NB4 (cell line): ENCODE data around the gene IL6ST.
A peak's percentile ranks its signal among the peaks of the same experiment; 100 is the strongest.

ENCODE experiments used
- DNase-seq: peaks from one replicate; pipeline ENCODE4 v3.0.0; 2010; ENCODE audit warnings: low read depth
- H3K4me3 ChIP-seq: one replicate; pipeline ENCODE4 v1.5.1; 2011; ENCODE audit warnings: mild to moderate bottlenecking, low read depth, low read length, moderate library complexity
- MYC ChIP-seq: IDR thresholded peaks from 2 replicates; pipeline ENCODE4 v1.6.1; 2011; ENCODE audit warnings: low read depth, low read length
- POLR2A ChIP-seq: IDR thresholded peaks from 2 replicates; pipeline ENCODE4 v1.6.1; 2011; ENCODE audit warnings: mild to moderate bottlenecking; ENCODE audit not compliant: insufficient read length; ENCODE audit errors: extremely low read depth
- TF ChIP-seq, protein P1 (sequence below): IDR thresholded peaks from one replicate; pipeline ENCODE4 v1.5.1; 2012; ENCODE audit warnings: low read depth, low read length
- TF ChIP-seq, protein P2 (sequence below): IDR thresholded peaks from 2 replicates; pipeline ENCODE4 v1.6.1; 2011; ENCODE audit warnings: low read depth, low read length

The IL6ST gene

DNA sequence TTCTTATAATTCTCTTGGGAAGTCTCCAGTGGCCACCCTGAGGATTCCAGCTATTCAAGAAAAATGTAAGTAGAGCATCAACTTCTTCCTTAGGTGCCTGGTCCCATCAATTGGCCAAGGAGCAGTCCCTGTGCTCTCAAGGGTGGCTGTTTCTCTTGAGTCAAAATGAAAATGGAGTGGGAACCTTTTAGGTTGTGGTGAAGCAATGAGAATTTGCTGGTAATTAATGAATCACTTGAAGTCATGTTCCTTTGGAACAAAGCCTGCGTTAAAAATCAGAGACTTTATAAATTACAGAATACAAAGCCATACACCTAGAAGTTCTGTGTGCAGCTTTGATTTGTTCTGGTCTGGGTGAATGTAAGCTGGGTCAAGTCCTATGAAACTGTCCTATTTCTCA, 94.7 kb downstream of the IL6ST start:
- DNase-seq = no peak
- TF ChIP-seq POLR2A (no peak), MYC (no peak)
- TF ChIP-seq, protein P1, sequence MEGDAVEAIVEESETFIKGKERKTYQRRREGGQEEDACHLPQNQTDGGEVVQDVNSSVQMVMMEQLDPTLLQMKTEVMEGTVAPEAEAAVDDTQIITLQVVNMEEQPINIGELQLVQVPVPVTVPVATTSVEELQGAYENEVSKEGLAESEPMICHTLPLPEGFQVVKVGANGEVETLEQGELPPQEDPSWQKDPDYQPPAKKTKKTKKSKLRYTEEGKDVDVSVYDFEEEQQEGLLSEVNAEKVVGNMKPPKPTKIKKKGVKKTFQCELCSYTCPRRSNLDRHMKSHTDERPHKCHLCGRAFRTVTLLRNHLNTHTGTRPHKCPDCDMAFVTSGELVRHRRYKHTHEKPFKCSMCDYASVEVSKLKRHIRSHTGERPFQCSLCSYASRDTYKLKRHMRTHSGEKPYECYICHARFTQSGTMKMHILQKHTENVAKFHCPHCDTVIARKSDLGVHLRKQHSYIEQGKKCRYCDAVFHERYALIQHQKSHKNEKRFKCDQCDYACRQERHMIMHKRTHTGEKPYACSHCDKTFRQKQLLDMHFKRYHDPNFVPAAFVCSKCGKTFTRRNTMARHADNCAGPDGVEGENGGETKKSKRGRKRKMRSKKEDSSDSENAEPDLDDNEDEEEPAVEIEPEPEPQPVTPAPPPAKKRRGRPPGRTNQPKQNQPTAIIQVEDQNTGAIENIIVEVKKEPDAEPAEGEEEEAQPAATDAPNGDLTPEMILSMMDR = no peak
- TF ChIP-seq, protein P2, sequence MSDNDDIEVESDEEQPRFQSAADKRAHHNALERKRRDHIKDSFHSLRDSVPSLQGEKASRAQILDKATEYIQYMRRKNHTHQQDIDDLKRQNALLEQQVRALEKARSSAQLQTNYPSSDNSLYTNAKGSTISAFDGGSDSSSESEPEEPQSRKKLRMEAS = no peak

DNA sequence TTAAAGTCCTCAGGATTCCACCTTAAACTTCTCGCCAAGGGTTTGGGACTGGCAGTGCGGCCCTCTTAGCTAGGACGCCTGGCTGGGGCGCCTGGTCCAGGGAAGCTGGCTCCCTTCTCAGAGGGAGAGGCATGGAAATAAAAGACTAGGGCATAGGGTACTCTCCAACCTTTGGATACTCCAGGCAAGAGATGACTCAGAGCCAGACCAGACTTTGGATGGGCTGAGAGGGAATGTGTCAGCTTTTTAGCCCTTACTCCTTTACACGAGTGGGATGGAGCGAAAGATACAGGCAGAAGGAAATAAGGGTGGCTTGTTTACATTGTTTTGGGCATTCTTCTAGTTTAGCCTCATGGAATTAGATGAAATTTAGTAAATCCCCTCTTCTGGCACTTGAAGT, 95.4 kb downstream of the IL6ST start:
- DNase-seq = no peak
- TF ChIP-seq, protein P2 = no peak
- TF ChIP-seq, protein P1 = no peak
- TF ChIP-seq POLR2A (no peak), MYC (no peak)
- no peak overlapping the region for H3K4me3 ChIP-seq

More for the DNA sequence above, 94.7 kb downstream of the IL6ST start:
- no peak overlapping the region for H3K4me3 ChIP-seq

DNA sequence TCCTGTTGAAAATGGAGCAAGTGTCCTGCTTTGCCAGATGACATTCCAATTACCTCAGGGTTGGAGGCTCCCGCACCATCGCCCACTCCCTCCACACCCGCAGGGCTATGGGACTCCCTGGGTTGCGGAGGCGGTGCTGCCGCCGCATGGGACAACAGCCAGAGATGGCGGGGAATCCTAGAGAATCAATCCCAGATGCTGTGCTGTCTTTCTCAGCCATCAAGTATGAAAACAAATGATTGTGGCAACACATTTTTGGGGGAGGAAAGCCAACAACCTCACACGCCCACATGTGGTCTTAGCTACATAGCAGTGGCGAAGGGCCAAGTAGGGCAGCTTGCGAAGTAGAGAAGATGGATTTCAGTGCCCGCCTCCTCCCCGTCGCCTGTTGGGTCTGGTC, 96.9 kb downstream of the IL6ST start:
- peak; percentile 37 for DNase-seq
- H3K4me3 ChIP-seq = no peak overlapping the region
- TF ChIP-seq, protein P1 = no peak
- TF ChIP-seq MYC = no peak
- TF ChIP-seq, protein P2 = no peak
- TF ChIP-seq POLR2A = no peak

DNA sequence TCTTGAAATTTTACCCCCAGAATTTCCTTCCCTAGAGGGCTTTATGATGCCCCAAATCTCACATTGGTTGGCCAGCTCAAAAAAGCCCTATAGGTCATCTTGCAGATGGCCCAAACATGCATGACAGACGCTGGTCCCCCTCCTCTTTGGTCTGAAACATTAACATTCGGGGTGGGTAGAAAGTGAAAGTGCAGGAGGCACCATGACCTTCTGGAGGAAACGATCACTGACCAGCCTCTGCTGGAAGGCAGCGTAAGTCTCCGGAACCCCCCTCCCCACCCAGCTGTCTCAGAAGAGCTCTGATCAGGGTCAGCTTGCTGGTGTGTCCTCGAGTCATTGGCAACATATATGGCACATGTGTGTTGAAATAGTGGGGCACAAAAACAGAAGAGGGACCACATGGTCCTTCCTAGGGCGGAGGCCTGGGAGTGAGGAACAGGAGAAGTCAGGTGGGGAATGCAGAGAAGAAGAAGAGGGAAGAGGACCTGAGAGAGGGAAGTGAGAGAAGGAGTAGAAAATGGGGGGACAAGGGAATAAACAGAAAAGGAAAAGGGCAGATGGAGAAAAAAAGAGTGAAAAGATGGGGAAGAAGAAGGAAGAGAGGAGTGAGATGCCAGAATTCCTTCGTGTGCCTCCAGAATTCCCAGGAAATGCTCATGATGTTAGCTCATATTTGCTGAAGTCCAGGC, 97.4 kb downstream of the IL6ST start:
- no peak for DNase-seq
- no peak overlapping the region for H3K4me3 ChIP-seq
- no peak for TF ChIP-seq MYC
- TF ChIP-seq, protein P2 = no peak
- no peak for TF ChIP-seq POLR2A
- TF ChIP-seq, protein P1 = no peak

DNA sequence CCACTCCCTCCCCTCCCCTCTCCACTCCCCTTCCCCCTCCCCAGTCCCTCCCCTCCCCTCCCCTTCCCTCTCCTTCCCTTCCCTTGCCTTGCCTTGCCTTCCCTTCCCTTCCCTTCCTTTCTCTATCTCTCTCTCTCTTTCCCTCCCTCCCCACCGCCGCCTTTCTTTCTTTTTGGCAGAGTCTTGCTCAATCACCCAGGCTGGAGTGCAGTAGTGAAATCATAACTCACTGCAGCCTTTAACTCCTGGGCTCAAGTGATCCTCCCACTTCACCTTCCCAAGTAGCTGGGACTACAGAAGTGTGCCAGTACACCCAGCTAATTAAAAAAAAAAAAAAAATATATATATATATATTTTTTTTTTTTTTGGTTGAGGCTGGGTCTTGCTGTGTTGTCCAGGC, 98.1 kb downstream of the IL6ST start:
- DNase-seq = no peak
- H3K4me3 ChIP-seq = no peak overlapping the region
- TF ChIP-seq, protein P2 = no peak
- TF ChIP-seq MYC (no peak), POLR2A (no peak)
- TF ChIP-seq, protein P1 = no peak

DNA sequence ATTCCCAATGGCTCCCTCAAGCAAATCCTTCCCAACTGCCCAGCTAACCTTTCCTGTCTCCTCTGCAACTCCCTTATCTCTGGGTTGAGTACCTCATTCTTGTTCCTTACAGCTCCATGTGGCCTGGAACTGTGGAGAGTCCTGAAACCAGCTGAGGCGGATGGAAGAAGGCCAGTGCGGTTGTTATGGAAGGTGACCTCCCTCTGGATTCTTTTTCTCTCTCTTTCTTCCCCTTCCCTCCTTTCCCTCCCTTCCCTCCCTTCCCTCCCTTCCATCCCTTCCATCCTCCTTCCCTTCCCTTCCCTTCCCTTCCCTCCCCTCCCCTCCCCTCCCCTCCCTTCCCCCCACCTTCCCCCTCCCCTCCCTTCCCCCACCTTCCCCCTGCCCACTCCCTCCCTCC, 98.5 kb downstream of the IL6ST start:
- H3K4me3 ChIP-seq = no peak overlapping the region
- TF ChIP-seq, protein P2 = no peak
- TF ChIP-seq POLR2A (no peak), MYC (no peak)
- TF ChIP-seq, protein P1 = no peak
- DNase-seq = no peak
